CD4-positive, CD25-positive, alpha-beta regulatory T cell (primary cell): ENCODE results near the gene HMGCS2. TPM values are rescaled to one million over a fixed set of nuclear protein-coding genes. Genes with fewer than 3 reads are reported as not detected.
A peak's percentile ranks its signal among the peaks of the same experiment; 100 is the strongest.

Source experiments
- ATAC-seq, 2 donors: fragments of 150-1000 bp; cut with Tn5 transposase; one replicate each; pipeline ENCODE4 v1.10.0; 2021; ENCODE audit warnings: low read depth in 2 of 2, moderate number of reproducible peaks in 2 of 2, moderate library complexity in 1 of 2
- DNase-seq, 3 donors: peaks; one replicate each; pipeline versions ENCODE4 v3.0.0 to v3.0.0-alpha.2; 2012 to 2022; ENCODE audit warnings: mixed read lengths in 1 of 3
- H3K27ac ChIP-seq: one replicate; pipeline ENCODE4 v1.7.0; 2013; ENCODE audit warnings: mild to moderate bottlenecking, low read length; ENCODE audit not compliant: insufficient read depth, poor library complexity, severe bottlenecking
- H3K27me3 ChIP-seq: one replicate; pipeline ENCODE4 v1.7.0; 2013; ENCODE audit warnings: low read length; ENCODE audit not compliant: control insufficient read depth, insufficient read depth
- H3K36me3 ChIP-seq: one replicate; pipeline ENCODE4 v1.7.0; 2013; ENCODE audit warnings: mild to moderate bottlenecking, low read length, moderate library complexity; ENCODE audit not compliant: control insufficient read depth, insufficient read depth
- H3K4me1 ChIP-seq: 2 replicates; pipeline ENCODE4 v1.7.0; 2013; ENCODE audit warnings: mild to moderate bottlenecking, low read length; ENCODE audit not compliant: insufficient read depth, control insufficient read depth, poor library complexity, severe bottlenecking
- H3K4me3 ChIP-seq: one replicate; pipeline ENCODE4 v1.7.0; 2013; ENCODE audit warnings: low read depth, mild to moderate bottlenecking, low read length, moderate library complexity
- H3K9me3 ChIP-seq, 2 experiments: 1 replicate in 1 of 2; 2 replicates in 1 of 2; pipeline ENCODE4 v1.7.0; 2013; ENCODE audit warnings: low read length in 2 of 2, mild to moderate bottlenecking in 1 of 2, moderate library complexity in 1 of 2; ENCODE audit not compliant: control insufficient read depth in 2 of 2
- H3K27ac Mint-ChIP-seq, 3 donors: one replicate each; pipeline ENCODE4 v1.8.0; 2020 to 2022; ENCODE audit warnings: mild to moderate bottlenecking in 3 of 3, mixed read lengths in 3 of 3, moderate library complexity in 2 of 3
- H3K27me3 Mint-ChIP-seq: one replicate; pipeline ENCODE4 v1.8.0; 2022; ENCODE audit warnings: mild to moderate bottlenecking, mixed read lengths
- H3K36me3 Mint-ChIP-seq: one replicate; pipeline ENCODE4 v1.8.0; 2020; ENCODE audit warnings: mixed read lengths
- H3K4me1 Mint-ChIP-seq, 4 donors: one replicate each; pipeline ENCODE4 v1.8.0; 2020 to 2022; ENCODE audit warnings: mixed read lengths in 4 of 4, mild to moderate bottlenecking in 1 of 4
- H3K4me3 Mint-ChIP-seq, 4 donors: one replicate each; pipeline ENCODE4 v1.8.0; 2020 to 2022; ENCODE audit warnings: mild to moderate bottlenecking in 4 of 4, mixed read lengths in 4 of 4, moderate library complexity in 3 of 4
- H3K9me3 Mint-ChIP-seq, 7 donors: one replicate each; pipeline ENCODE4 v1.8.0; 2020 to 2022; ENCODE audit warnings: mixed read lengths in 7 of 7, mild to moderate bottlenecking in 3 of 7, moderate library complexity in 2 of 7
- polyA plus RNA-seq, 4 donors: library from polyadenylated mRNA; unstranded; fragments of 300-500 nt; fragmentation: Illumina TruSeq; gene quantifications; one replicate each; pipeline ENCODE4 v1.2.3, GENCODE V29; 2021
- total RNA-seq: library from RNA; stranded (reverse); gene quantifications from one replicate; pipeline ENCODE4 v1.2.3, GENCODE V29; 2022

The HMGCS2 gene
- total and polyA plus RNA-seq, 5 donors from 2014 or later: not detected

GRCh38 chr1:119767486-119767885, 1.2 kb downstream of the HMGCS2 start:
- Mint-ChIP-seq H3K36me3 (no peaks in the 10 kb centered on the region), H3K4me1 (no peaks in the 10 kb centered on the region), H3K27ac (no peak overlapping the region), H3K9me3 (no peaks in the 10 kb centered on the region), H3K27me3 (peaks cover 32% of the 10 kb centered on the region), H3K4me3 (no peak overlapping the region)
- Histone ChIP-seq H3K27me3 (peaks cover 19% of the 10 kb centered on the region), H3K4me1 (no peaks in the 10 kb centered on the region), H3K9me3 (no peaks in the 10 kb centered on the region), H3K27ac (no peak overlapping the region), H3K4me3 (no peak overlapping the region), H3K36me3 (no peaks in the 10 kb centered on the region)
- no peak for DNase-seq
- no peak for ATAC-seq

- H3K4me3 ChIP-seq: no peak overlapping the region
- no peaks in the 10 kb centered on the region for H3K4me1 ChIP-seq
- no peaks in the 10 kb centered on the region for H3K4me1 Mint-ChIP-seq
- ATAC-seq: no peak
- no peaks in the 10 kb centered on the region for H3K36me3 Mint-ChIP-seq
- H3K27ac Mint-ChIP-seq: no peak overlapping the region
- DNase-seq: no peak
- no peak overlapping the region for H3K27ac ChIP-seq
- no peaks in the 10 kb centered on the region for H3K9me3 Mint-ChIP-seq
- no peaks in the 10 kb centered on the region for H3K9me3 ChIP-seq
- H3K27me3 ChIP-seq: peaks cover 12% of the 10 kb centered on the region
- no peak overlapping the region for H3K4me3 Mint-ChIP-seq
- H3K27me3 Mint-ChIP-seq: peaks cover 32% of the 10 kb centered on the region
- no peaks in the 10 kb centered on the region for H3K36me3 ChIP-seq
Measured at GRCh38 chr1:119766374-119766794, 2.3 kb downstream of the HMGCS2 start.

GRCh38 chr1:119764220-119764619, 4.5 kb downstream of the HMGCS2 start:
- Mint-ChIP-seq H3K36me3 (no peaks in the 10 kb centered on the region), H3K27me3 (peaks cover 35% of the 10 kb centered on the region), H3K9me3 (no peaks in the 10 kb centered on the region), H3K4me1 (no peaks in the 10 kb centered on the region), H3K4me3 (no peak overlapping the region), H3K27ac (no peak overlapping the region)
- Histone ChIP-seq H3K9me3 (no peaks in the 10 kb centered on the region), H3K27me3 (peaks cover 9% of the 10 kb centered on the region), H3K4me1 (no peaks in the 10 kb centered on the region), H3K36me3 (no peaks in the 10 kb centered on the region), H3K27ac (no peak overlapping the region), H3K4me3 (no peak overlapping the region)
- DNase-seq (no peak), ATAC-seq (no peak)

DNA sequence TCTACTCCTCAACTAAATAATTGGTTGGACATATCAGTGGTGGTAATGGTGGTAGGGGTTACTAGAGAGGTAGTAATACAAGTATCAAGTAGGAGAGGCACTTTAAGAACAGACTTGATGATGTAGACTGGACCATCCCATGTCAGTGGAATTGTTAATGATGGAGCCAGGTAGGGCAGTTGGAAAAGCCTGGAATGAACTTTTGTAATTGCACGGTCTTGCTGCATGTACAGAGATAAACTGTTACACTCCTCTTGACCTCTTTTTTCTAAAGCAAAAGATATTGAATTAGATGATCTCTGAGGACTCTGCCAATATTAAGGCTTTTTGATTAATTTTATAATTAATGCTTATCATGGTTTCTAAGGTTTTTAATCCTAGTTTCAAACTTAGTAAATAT, 5.8 kb downstream of the HMGCS2 start:
- Mint-ChIP-seq H3K27ac (no peak overlapping the region), H3K4me3 (no peak overlapping the region), H3K4me1 (no peaks in the 10 kb centered on the region), H3K36me3 (no peaks in the 10 kb centered on the region), H3K9me3 (no peaks in the 10 kb centered on the region), H3K27me3 (peaks cover 35% of the 10 kb centered on the region)
- H3K27ac ChIP-seq: no peak overlapping the region
- peaks cover 7% of the 10 kb centered on the region for H3K27me3 ChIP-seq
- no peaks in the 10 kb centered on the region for H3K9me3 ChIP-seq
- H3K4me3 ChIP-seq: no peak overlapping the region
- H3K36me3 ChIP-seq: no peaks in the 10 kb centered on the region
- ATAC-seq (no peak), DNase-seq (no peak)
- H3K4me1 ChIP-seq: no peaks in the 10 kb centered on the region

- Mint-ChIP-seq H3K9me3 (no peaks in the 10 kb centered on the region), H3K4me1 (no peaks in the 10 kb centered on the region)
- no peak for ATAC-seq
Measured at GRCh38 chr1:119762409-119762808, 6.3 kb downstream of the HMGCS2 start.

GRCh38 chr1:119758584-119758983, 10.1 kb downstream of the HMGCS2 start:
- H3K27ac ChIP-seq: no peak overlapping the region
- peaks cover 10% of the 10 kb centered on the region for H3K27me3 Mint-ChIP-seq
- no peaks in the 10 kb centered on the region for H3K4me1 ChIP-seq
- no peak for ATAC-seq
- no peak for DNase-seq
- no peaks in the 10 kb centered on the region for H3K36me3 Mint-ChIP-seq
- no peaks in the 10 kb centered on the region for H3K36me3 ChIP-seq
- H3K27ac Mint-ChIP-seq: no peak overlapping the region
- H3K27me3 ChIP-seq: peaks cover 2% of the 10 kb centered on the region
- H3K9me3 Mint-ChIP-seq: peaks cover 0 to 2% (median 0%) of the 10 kb centered on the region in 7 donors
- H3K4me3 ChIP-seq: no peak overlapping the region
- H3K9me3 ChIP-seq: no peaks in the 10 kb centered on the region
- H3K4me1 Mint-ChIP-seq: no peaks in the 10 kb centered on the region
- H3K4me3 Mint-ChIP-seq: no peak overlapping the region

More at GRCh38 chr1:119762409-119762808, 6.3 kb downstream of the HMGCS2 start:
- Histone ChIP-seq H3K27me3 (peaks cover 7% of the 10 kb centered on the region), H3K9me3 (no peaks in the 10 kb centered on the region), H3K4me3 (no peak overlapping the region), H3K27ac (no peak overlapping the region), H3K4me1 (no peaks in the 10 kb centered on the region), H3K36me3 (no peaks in the 10 kb centered on the region)
- DNase-seq: no peak
- no peak overlapping the region for H3K27ac Mint-ChIP-seq
- no peak overlapping the region for H3K4me3 Mint-ChIP-seq
- H3K27me3 Mint-ChIP-seq: peaks cover 35% of the 10 kb centered on the region
- no peaks in the 10 kb centered on the region for H3K36me3 Mint-ChIP-seq

GRCh38 chr1:119752592-119752991, 16.1 kb downstream of the HMGCS2 start:
- no peak for ATAC-seq
- Histone ChIP-seq H3K27ac (no peak overlapping the region), H3K4me1 (no peaks in the 10 kb centered on the region), H3K4me3 (no peak overlapping the region), H3K9me3 (no peaks in the 10 kb centered on the region), H3K27me3 (peaks cover 4% of the 10 kb centered on the region), H3K36me3 (no peaks in the 10 kb centered on the region)
- H3K9me3 Mint-ChIP-seq: peaks cover 0 to 2% (median 0%) of the 10 kb centered on the region in 7 donors
- DNase-seq: peak in 1 of 3 donors; percentile 20
- H3K27ac Mint-ChIP-seq: no peak overlapping the region
- no peaks in the 10 kb centered on the region for H3K4me1 Mint-ChIP-seq
- no peaks in the 10 kb centered on the region for H3K36me3 Mint-ChIP-seq
- H3K27me3 Mint-ChIP-seq: peaks cover 14% of the 10 kb centered on the region
- no peak overlapping the region for H3K4me3 Mint-ChIP-seq

- H3K36me3 Mint-ChIP-seq: no peaks in the 10 kb centered on the region
- H3K9me3 Mint-ChIP-seq: peaks cover 0 to 1% (median 0%) of the 10 kb centered on the region in 7 donors
- no peak overlapping the region for H3K4me3 Mint-ChIP-seq
- Histone ChIP-seq H3K4me1 (no peaks in the 10 kb centered on the region), H3K27me3 (peaks cover 4% of the 10 kb centered on the region), H3K27ac (no peak overlapping the region), H3K36me3 (no peaks in the 10 kb centered on the region), H3K9me3 (no peaks in the 10 kb centered on the region), H3K4me3 (no peak overlapping the region)
- ATAC-seq: no peak
- no peak for DNase-seq
- peaks cover 18% of the 10 kb centered on the region for H3K27me3 Mint-ChIP-seq
- peaks cover 0 to 3% (median 0%) of the 10 kb centered on the region in 4 donors for H3K4me1 Mint-ChIP-seq
- no peak overlapping the region for H3K27ac Mint-ChIP-seq
Measured at GRCh38 chr1:119748040-119748439, 20.7 kb downstream of the HMGCS2 start.
